C4-2B (cell line): ENCODE measurements around the gene TLL2.

Experiments
- CTCF ChIP-seq: fragments of 450-650 bp; conservative IDR thresholded peaks from 2 replicates; pipeline ENCODE4 v1.5.1; 2017; ENCODE audit warnings: mild to moderate bottlenecking
- ZFX ChIP-seq: fragments of 450-650 bp; IDR thresholded peaks from 2 replicates; pipeline ENCODE4 v1.6.1; 2017

DNA sequence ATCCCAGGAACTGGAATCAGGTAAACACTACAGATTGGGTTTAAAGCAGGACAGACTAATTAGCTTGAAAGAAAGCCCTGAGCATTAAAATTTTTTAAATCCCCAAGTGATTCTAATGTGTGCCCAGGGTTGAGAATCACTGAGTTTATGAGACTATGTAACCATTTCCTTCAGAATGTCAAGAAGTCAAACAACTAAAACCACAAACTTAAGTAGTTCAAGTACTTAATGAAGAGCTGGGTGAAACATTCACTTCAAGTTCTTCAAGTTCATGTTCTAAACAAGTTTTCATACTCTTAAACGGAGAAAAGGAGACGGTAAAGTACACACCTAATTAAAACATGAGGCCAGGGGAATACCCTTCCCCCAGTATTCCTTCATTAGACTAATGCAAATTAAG, 28.2 kb upstream of the TLL2 start:
- TF ChIP-seq CTCF (no peak), ZFX (no peak)
